B cell (primary cell): Measurements from ENCODE around the gene HS1BP3.

Experiments
- CTCF ChIP-seq: fragments of 200-600 bp; IDR thresholded peaks from one replicate; pipeline ENCODE4 v1.8.0; 2022; ENCODE audit warnings: antibody characterized with exemption, mild to moderate bottlenecking
- EZH2 ChIP-seq: IDR thresholded peaks from 2 replicates; pipeline ENCODE4 v1.6.1; 2012; ENCODE audit warnings: borderline replicate concordance, low read depth, mild to moderate bottlenecking, moderate library complexity, low read length; ENCODE audit not compliant: insufficient read depth, poor library complexity, severe bottlenecking

- TF ChIP-seq CTCF: no peak
- no peak for TF ChIP-seq EZH2
These were observed 33.7 kb upstream of the HS1BP3 start for GRCh38 chr2:20684581-20685063.
